ENCODE results near the gene MUC22.

- TF ChIP-seq CTCF (IDR thresholded peaks at IDR 0.05) = no peak
- no peak for TF ChIP-seq POLR2A (IDR thresholded peaks at IDR 0.05)
Measured at GRCh38 chr6:30983439-30983838, 26.8 kb upstream of the MUC22 start, which contains the start of gene MUC21.
